Natural killer cell (primary cell): ENCODE results near the gene HPCAL4. TPM values are rescaled to one million over a fixed set of nuclear protein-coding genes. Genes with fewer than 3 reads are reported as not detected.

Experiments
- ATAC-seq, 3 donors: fragments of 150-1000 bp in 2 of 3; fragments of 200-7000 bp in 1 of 3; cut with Tn5 transposase; 1 replicate in 1 of 3; 2 replicates in 2 of 3; pipeline ENCODE4 v1.10.0; 2021; ENCODE audit warnings: mild to moderate bottlenecking in 2 of 3, moderate library complexity in 2 of 3
- DNase-seq, 2 donors: peaks; one replicate each; pipeline versions ENCODE4 v3.0.0 to v3.0.0-alpha.2; 2013 to 2021; ENCODE audit warnings: mixed read lengths in 1 of 2
- H3K27ac ChIP-seq: one replicate; pipeline ENCODE4 v1.5.1; 2013; ENCODE audit warnings: mild to moderate bottlenecking, low read length
- H3K27me3 ChIP-seq: one replicate; pipeline ENCODE4 v1.6.1; 2013; ENCODE audit warnings: low read length; ENCODE audit not compliant: control insufficient read depth, insufficient read depth
- H3K36me3 ChIP-seq: one replicate; pipeline ENCODE4 v1.6.1; 2013; ENCODE audit warnings: low read length; ENCODE audit not compliant: control insufficient read depth, insufficient read depth
- H3K4me1 ChIP-seq: one replicate; pipeline ENCODE4 v1.6.1; 2013; ENCODE audit warnings: low read length; ENCODE audit not compliant: control insufficient read depth, insufficient read depth
- H3K4me3 ChIP-seq: one replicate; pipeline ENCODE4 v1.5.1; 2013; ENCODE audit warnings: low read length
- H3K9me3 ChIP-seq: one replicate; pipeline ENCODE4 v1.6.1; 2013; ENCODE audit warnings: low read length; ENCODE audit not compliant: control insufficient read depth, insufficient read depth
- H3K27ac Mint-ChIP-seq, 2 donors: one replicate each; pipeline ENCODE4 v1.8.0; 2022; ENCODE audit warnings: mild to moderate bottlenecking in 2 of 2, mixed read lengths in 2 of 2, moderate library complexity in 1 of 2
- H3K27me3 Mint-ChIP-seq, 2 donors: one replicate each; pipeline ENCODE4 v1.8.0; 2022; ENCODE audit warnings: low read depth in 2 of 2, mixed read lengths in 2 of 2
- H3K36me3 Mint-ChIP-seq: one replicate; pipeline ENCODE4 v1.8.0; 2022; ENCODE audit warnings: mixed read lengths
- H3K4me1 Mint-ChIP-seq, 2 donors: one replicate each; pipeline ENCODE4 v1.8.0; 2022; ENCODE audit warnings: mixed read lengths in 2 of 2
- H3K4me3 Mint-ChIP-seq: one replicate; pipeline ENCODE4 v1.8.0; 2022; ENCODE audit warnings: mild to moderate bottlenecking, moderate library complexity, mixed read lengths
- H3K9me3 Mint-ChIP-seq, 2 donors: one replicate each; pipeline ENCODE4 v1.8.0; 2022; ENCODE audit warnings: mixed read lengths in 2 of 2
- CTCF ChIP-seq: fragments of 200-600 bp; IDR thresholded peaks from one replicate; pipeline ENCODE4 v1.8.0; 2022; ENCODE audit warnings: antibody characterized with exemption
- WGBS: methylation state at CpG from one replicate; pipeline ENCODE4 v1.1.7; 2013; ENCODE audit warnings: missing lambda C conversion rate; ENCODE audit not compliant: insufficient coverage; 5-methylcytosine and 5-hydroxymethylcytosine counted together
- intact Hi-C: fragments of 100-400 bp; cut with micrococcal nuclease; formaldehyde crosslinking; loops from one replicate; pipeline ENCODE4 v1.14.2; 2022
- total RNA-seq, 4 donors: library from RNA; stranded (reverse); fragments of 120-200 nt in 1 of 4; gene quantifications; one replicate each; pipeline versions ENCODE4 v1.2.3 to v1.2.4, GENCODE V29; 2013 to 2022

HPCAL4 gene
- total RNA-seq, 3 donors from 2014 or later (not counting 1 experiment from before 2014, with no cell fraction given), result 0.78 to 1.6 (median 1.3) TPM

- Histone ChIP-seq H3K27ac (no peak within 1 kb of the TSS), H3K4me3 (no peak within 1 kb of the TSS), H3K36me3 (no peaks in the 10 kb centered on the region), H3K27me3 (peaks cover 7% of the 10 kb centered on the region), H3K4me1 (no peaks in the 10 kb centered on the region), H3K9me3 (no peaks in the 10 kb centered on the region)
- H3K27ac Mint-ChIP-seq, result no peak within 1 kb of the TSS
- DNase-seq (peak in 1 of 2 donors; percentile 53), ATAC-seq (peak in 2 of 3 donors; percentile 35 to 64)
- peaks cover 53 to 55% of the 10 kb centered on the region in 2 donors for H3K27me3 Mint-ChIP-seq
- no peaks in the 10 kb centered on the region for H3K9me3 Mint-ChIP-seq
- no peak for TF ChIP-seq CTCF
- intact Hi-C loops, result no loop called here
- no peaks in the 10 kb centered on the region for H3K36me3 Mint-ChIP-seq
- no peaks in the 10 kb centered on the region for H3K4me1 Mint-ChIP-seq
- H3K4me3 Mint-ChIP-seq, result peak within 1 kb of the TSS; percentile 49
- WGBS, result 5% methylated on average over 88 of the region's 88 CpGs
Observed at GRCh38 chr1:39639305-39640130, 51.7 kb downstream of the HPCAL4 start, which contains the start of gene HEYL. HEYL (minus strand) TSS chr1:39639643; CDS start chr1:39639625, 18 bp downstream.

GRCh38 chr1:39638965-39639304, 52.3 kb downstream of the HPCAL4 start:
- Histone ChIP-seq H3K4me3 (no peak overlapping the region), H3K36me3 (no peaks in the 10 kb centered on the region), H3K27me3 (peaks cover 7% of the 10 kb centered on the region), H3K27ac (no peak overlapping the region), H3K4me1 (no peaks in the 10 kb centered on the region), H3K9me3 (no peaks in the 10 kb centered on the region)
- no peak for TF ChIP-seq CTCF
- Mint-ChIP-seq H3K4me1 (no peaks in the 10 kb centered on the region), H3K36me3 (no peaks in the 10 kb centered on the region), H3K4me3 (peak overlapping the region; percentile 49), H3K27ac (no peak overlapping the region), H3K27me3 (peaks cover 51 to 52% of the 10 kb centered on the region in 2 donors), H3K9me3 (no peaks in the 10 kb centered on the region)
- DNase-seq (no peak), ATAC-seq (no peak)
- 73% methylated on average over 3 of the region's 3 CpGs for WGBS
- intact Hi-C loops, result no loop called here

- no peak overlapping the region for H3K27ac Mint-ChIP-seq
- Histone ChIP-seq H3K36me3 (no peaks in the 10 kb centered on the region), H3K9me3 (no peaks in the 10 kb centered on the region), H3K27ac (no peak overlapping the region), H3K4me3 (no peak overlapping the region), H3K4me1 (no peaks in the 10 kb centered on the region), H3K27me3 (peaks cover 7% of the 10 kb centered on the region)
- no peaks in the 10 kb centered on the region for H3K4me1 Mint-ChIP-seq
- H3K9me3 Mint-ChIP-seq, result no peaks in the 10 kb centered on the region
- no peak for TF ChIP-seq CTCF
- intact Hi-C loops, result no loop called here
- H3K36me3 Mint-ChIP-seq, result no peaks in the 10 kb centered on the region
- H3K27me3 Mint-ChIP-seq, result peaks cover 47 to 50% of the 10 kb centered on the region in 2 donors
- WGBS, result 94% methylated on average over 4 of the region's 4 CpGs
- DNase-seq (no peak), ATAC-seq (no peak)
- H3K4me3 Mint-ChIP-seq, result no peak overlapping the region
Observed at GRCh38 chr1:39637361-39637760, 53.9 kb downstream of the HPCAL4 start.

GRCh38 chr1:39635871-39636210, 55.4 kb downstream of the HPCAL4 start:
- Histone ChIP-seq H3K4me3 (no peak overlapping the region), H3K27me3 (peaks cover 7% of the 10 kb centered on the region), H3K36me3 (no peaks in the 10 kb centered on the region), H3K9me3 (no peaks in the 10 kb centered on the region), H3K4me1 (no peaks in the 10 kb centered on the region), H3K27ac (no peak overlapping the region)
- DNase-seq (no peak), ATAC-seq (no peak)
- no peaks in the 10 kb centered on the region for H3K36me3 Mint-ChIP-seq
- no peaks in the 10 kb centered on the region for H3K4me1 Mint-ChIP-seq
- intact Hi-C loops, result no loop called here
- H3K27me3 Mint-ChIP-seq, result peaks cover 42 to 46% of the 10 kb centered on the region in 2 donors
- 68% methylated on average over 2 of the region's 2 CpGs for WGBS
- H3K27ac Mint-ChIP-seq, result no peak overlapping the region
- no peak overlapping the region for H3K4me3 Mint-ChIP-seq
- no peak for TF ChIP-seq CTCF
- no peaks in the 10 kb centered on the region for H3K9me3 Mint-ChIP-seq
